AG08395 (cell line): ENCODE results near the gene KRT9.
"Not testable (repeated sequence)": the region's sequence is repeated elsewhere in the genome, so short reads cannot be mapped to it uniquely, and the experiment has no call there.

ENCODE experiments used
- DNase-seq: peaks from one replicate; pipeline ENCODE4 v3.0.0; 2012; ENCODE audit warnings: mixed read lengths, low spot score

The KRT9 gene

GRCh38 chr17:41600318-41600717 is 28.5 kb upstream of the KRT9 start:
- no peak for DNase-seq

- no peak for DNase-seq
Measured at GRCh38 chr17:41599680-41600079, 27.8 kb upstream of the KRT9 start.

GRCh38 chr17:41595585-41595984 is 23.7 kb upstream of the KRT9 start:
- no peak for DNase-seq

- no peak for DNase-seq
Measured at GRCh38 chr17:41594363-41594915, 22.6 kb upstream of the KRT9 start.

- DNase-seq: no peak
Measured at GRCh38 chr17:41593306-41593981, 21.6 kb upstream of the KRT9 start.

- no peak for DNase-seq
Measured at GRCh38 chr17:41592601-41593305, 20.9 kb upstream of the KRT9 start.

GRCh38 chr17:41589301-41589700 is 17.4 kb upstream of the KRT9 start:
- DNase-seq: no peak

GRCh38 chr17:41588126-41588810 is 16.4 kb upstream of the KRT9 start:
- DNase-seq: no peak

GRCh38 chr17:41586863-41587495 is 15.1 kb upstream of the KRT9 start, which contains the start of gene KRT14:
Gene KRT14, minus strand, starts transcription at chr17:41586895. Its CDS starts 61 bp downstream, at chr17:41586834.
- DNase-seq: no peak

GRCh38 chr17:41585301-41586056 is 13.6 kb upstream of the KRT9 start:
- no peak for DNase-seq

- DNase-seq: not testable (repeated sequence)
Measured at GRCh38 chr17:41584331-41584927, 12.6 kb upstream of the KRT9 start.

- no peak for DNase-seq
Measured at GRCh38 chr17:41583137-41584127, 11.6 kb upstream of the KRT9 start.

- not testable (repeated sequence) for DNase-seq
Measured at GRCh38 chr17:41582061-41582968, 10.5 kb upstream of the KRT9 start.

GRCh38 chr17:41581366-41582060 is 9.7 kb upstream of the KRT9 start:
- no peak for DNase-seq

- DNase-seq: no peak
Measured at GRCh38 chr17:41580687-41581365, 9.0 kb upstream of the KRT9 start.

GRCh38 chr17:41580244-41580575 is 8.4 kb upstream of the KRT9 start:
- no peak for DNase-seq

GRCh38 chr17:41579484-41580243 is 7.8 kb upstream of the KRT9 start:
- peak; percentile 92 for DNase-seq
